CD4-positive, alpha-beta T cell treated with Interleukin-4 for 1 hour (primary cell): ENCODE data around the gene DUOXA2.
"Not testable (repeated sequence)": the region's sequence is repeated elsewhere in the genome, so short reads cannot be mapped to it uniquely, and the experiment has no call there.

Experiments used
- DNase-seq, 2 donors: peaks; one replicate each; pipeline ENCODE4 v3.0.0-alpha.2; 2020 to 2022

The DUOXA2 gene

GRCh38 chr15:45097466-45097865, 16.7 kb upstream of the DUOXA2 start:
- DNase-seq = no peak

- DNase-seq = no peak
Observed at GRCh38 chr15:45099549-45100165, 14.5 kb upstream of the DUOXA2 start.

DNA sequence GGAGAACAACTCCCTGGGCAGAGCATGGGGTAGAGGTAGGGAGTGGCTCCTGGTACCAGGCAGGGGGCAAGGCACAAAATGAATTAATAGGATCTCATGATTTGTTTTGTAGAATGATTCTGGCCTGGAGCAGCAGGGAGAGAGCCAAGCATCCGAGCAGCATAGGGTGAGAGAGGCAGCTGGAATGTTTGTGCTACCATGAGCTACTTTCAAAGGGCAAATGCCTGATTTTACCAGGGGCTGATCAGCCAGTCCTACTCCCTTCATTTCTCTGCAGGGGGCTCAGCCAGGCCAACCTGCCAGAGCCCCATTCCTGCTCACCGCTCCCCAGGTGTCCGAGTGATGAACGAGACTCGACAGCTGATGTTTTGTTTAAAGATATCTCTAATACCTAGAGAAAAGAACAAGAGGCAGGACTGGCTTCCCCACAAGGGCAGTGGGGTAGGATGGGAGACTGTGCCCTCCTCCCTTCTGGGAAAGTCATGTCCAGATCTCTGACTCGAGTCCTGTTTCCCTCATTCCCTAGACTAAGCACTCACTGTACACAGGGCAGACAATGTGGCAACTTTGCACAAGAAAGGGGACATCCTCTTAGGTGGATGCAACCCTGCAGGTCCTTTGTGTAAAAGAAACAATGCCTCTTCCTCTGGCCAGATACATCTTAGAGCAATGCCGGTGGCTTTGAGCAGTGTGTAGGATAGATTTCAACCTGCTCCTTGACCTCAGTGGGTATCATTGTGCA, 13.1 kb upstream of the DUOXA2 start:
- DNase-seq = no peak

GRCh38 chr15:45101749-45102148, 12.4 kb upstream of the DUOXA2 start:
- no peak for DNase-seq

DNA sequence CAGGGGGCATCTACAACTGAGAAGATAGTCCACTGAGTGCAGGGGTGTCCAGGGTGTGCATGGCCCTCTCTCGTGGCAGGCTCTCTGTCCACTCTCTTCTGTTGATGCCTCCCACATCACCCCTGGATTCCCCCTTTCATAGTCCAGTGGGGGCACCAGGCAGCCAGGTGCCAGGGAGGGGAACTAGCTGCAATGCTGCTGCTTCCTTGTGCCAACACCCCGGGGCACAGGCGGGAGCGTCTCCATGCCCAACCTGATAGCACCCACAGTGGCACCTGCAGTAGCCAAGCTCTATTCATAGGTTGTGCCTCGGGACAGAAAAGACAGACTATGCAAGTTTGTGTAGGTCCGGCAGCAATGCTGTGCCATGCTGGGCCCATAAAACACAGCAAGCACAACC, 11.9 kb upstream of the DUOXA2 start:
- no peak for DNase-seq

DNA sequence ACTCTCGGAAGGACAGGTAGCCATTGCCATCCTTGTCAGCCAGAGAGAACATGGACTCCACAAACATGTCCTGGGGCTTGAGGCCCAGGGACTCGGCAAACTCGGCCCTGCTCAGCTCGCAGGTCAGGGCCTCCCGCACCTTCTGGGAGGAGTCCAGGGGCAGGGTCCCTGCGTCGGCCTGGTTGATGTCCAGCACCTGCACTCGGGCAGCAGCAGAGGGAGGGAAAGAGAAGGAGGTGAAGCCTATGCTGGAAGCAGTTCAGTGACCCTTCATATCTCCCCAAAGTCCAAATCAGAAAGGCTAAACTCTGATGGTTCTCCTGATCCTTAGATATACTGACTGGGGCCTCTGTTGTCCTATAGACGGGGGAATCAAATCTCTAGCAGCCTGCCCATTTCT, 10.0 kb upstream of the DUOXA2 start:
- DNase-seq = not testable (repeated sequence)

GRCh38 chr15:45105586-45105985, 8.5 kb upstream of the DUOXA2 start:
- no peak for DNase-seq

DNA sequence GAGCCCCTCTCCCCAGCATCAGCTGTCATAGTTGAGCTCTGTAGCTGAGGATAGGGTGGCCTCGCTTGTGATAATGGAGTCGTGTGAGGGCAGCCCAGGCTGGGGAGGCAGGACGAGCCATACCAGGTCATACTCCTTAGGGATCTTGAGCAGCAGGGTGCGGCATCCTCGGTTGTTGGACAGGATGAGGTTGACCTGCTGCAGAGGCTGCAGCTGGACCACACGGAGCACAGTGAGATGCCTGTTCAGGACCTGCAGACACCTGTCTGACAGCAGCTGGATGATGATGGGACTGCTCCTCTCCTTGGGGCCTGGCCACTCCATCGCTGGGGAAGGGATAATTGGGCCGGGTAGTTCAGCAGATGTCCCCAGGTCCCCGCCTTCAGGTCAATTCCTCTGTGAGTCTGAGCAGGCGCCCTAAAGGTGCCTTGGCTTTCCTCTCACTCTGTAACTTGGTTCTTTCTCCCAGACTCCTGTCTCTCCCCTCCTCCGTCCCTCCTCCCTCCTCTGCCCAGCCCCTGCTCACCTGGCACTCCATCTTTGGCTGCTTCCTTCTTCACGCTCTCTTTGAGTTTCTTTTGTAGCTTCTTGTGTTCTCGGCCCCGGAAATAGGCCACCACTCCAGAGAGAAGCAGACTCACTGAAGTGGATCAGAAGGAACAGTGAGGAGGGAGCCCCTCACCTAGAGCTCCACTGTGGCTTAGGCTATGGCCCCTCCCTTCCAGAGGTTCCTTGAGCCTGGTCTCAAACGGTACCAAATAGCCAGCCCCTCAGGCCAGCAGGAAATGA, 7.9 kb upstream of the DUOXA2 start:
- DNase-seq = no peak

- DNase-seq = no peak
Observed at GRCh38 chr15:45107941-45108630, 6.0 kb upstream of the DUOXA2 start.

GRCh38 chr15:45110256-45110820, 3.8 kb upstream of the DUOXA2 start:
- DNase-seq = no peak

- no peak for DNase-seq
Observed at GRCh38 chr15:45111390-45112142, 2.6 kb upstream of the DUOXA2 start.

- DNase-seq = no peak
Observed at GRCh38 chr15:45112143-45112590, 2.0 kb upstream of the DUOXA2 start.

- DNase-seq = no peak
Observed at GRCh38 chr15:45112591-45113379, 1.3 kb upstream of the DUOXA2 start.

DNA sequence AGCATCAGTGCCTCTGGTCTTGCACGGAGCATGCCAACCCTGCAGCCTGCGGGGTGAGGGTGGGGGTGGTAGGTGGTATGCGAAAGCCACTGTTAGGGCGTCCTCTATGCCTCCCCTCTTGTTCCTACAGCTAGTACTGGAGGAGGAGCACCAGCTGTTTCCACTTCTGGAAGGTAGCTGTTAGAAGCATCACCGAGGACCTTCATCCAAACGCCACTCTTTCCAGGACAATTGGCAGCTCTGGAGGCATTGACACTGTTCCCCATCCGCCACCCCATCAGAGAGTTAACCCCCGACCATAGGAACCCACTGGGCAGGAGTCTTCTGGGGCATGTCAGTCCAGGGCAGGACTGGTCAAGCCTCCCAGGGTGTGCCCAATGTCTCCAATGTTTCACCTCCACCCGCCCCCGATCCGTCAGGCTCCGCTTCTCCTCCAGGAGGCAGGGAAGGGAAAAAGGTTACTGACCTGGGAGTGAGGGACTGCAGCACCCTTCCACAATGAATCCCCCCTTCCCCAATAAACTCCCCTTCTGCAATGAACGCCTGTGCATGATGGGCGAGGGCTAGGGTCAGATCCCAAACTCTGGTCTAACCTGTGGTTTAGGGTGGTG, 641 bp upstream of the DUOXA2 start:
- DNase-seq = no peak

DNA sequence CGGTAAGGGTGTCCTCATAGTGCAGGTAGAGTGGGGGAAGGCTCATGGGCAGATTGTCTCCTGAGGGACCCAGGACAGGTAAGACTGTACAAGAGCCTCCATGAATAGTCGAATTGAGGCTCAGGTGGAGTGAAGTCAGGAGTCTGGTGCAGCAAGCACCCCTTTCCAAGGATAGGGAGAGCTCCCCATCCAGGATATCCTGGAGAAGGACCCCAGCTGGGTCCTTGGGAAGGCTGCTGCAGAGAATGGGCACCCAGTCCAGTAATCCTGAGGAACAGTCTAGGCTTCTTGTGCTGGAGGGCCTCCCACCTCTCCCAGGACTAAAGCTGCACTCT, 592 bp downstream of the DUOXA2 start:
- DNase-seq = no peak

DNA sequence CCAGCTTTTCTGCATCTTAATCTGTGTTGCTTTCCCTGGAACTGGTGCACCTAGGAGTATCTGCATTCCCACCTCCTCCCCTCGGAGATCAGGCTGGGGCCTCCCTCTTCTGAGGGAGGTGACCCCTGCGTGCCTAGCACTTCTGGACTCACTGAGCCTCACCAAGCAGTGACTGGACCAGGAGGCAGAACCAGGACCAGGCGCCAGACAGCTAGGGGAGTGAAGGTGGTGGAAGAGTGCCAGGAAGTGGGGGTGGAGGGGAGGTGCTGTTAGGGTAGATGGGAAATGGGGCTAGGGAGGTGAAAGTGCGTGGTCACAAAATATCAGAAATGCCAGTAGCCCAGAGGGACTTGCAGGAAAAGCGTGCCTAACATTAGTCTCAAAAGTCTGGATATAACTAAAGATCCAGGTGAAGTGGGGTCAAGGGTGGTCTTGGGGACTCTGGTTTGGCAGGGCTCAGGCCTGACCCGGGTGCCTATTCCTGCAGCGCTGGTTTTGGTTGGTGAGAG, 1.2 kb downstream of the DUOXA2 start:
- no peak for DNase-seq

GRCh38 chr15:45116006-45116481, 1.9 kb downstream of the DUOXA2 start:
- DNase-seq = no peak

DNA sequence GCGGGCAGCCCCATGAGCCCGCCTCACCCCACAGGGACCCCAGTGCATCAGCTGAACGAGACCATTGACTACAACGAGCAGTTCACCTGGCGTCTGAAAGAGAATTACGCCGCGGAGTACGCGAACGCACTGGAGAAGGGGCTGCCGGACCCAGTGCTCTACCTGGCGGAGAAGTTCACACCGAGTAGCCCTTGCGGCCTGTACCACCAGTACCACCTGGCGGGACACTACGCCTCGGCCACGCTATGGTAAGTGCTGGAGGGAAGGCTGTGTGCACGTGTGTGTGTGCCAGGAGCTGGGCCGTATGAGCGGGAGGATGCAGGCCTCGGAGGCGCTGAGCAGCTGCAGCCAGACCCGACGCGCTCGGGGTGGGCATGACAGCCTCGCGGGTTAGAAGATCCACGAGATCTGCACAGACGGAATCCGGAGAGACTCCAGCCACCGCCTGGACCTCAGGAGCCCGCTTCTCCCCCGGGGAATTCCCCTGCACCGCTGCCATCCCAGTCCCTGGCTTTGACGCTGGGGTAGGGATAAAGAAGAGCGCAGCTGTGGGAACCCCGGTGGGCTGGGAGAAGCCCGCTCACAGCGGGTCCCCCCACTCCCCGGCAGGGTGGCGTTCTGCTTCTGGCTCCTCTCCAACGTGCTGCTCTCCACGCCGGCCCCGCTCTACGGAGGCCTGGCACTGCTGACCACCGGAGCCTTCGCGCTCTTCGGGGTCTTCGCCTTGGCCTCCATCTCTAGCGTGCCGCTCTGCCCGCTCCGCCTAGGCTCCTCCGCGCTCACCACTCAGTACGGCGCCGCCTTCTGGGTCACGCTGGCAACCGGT, 2.6 kb downstream of the DUOXA2 start:
- DNase-seq = no peak

GRCh38 chr15:45117308-45118130, 3.4 kb downstream of the DUOXA2 start:
- no peak for DNase-seq
